NCI-H82 (cell line): ENCODE measurements around the gene OAS2.
"Not testable (repeated sequence)": the region's sequence is repeated elsewhere in the genome, so short reads cannot be mapped to it uniquely, and the experiment has no call there.

Experiments used
- DNase-seq: peaks from one replicate; lab custom pipeline; 2025; lab: John Stamatoyannopoulos, UW

Gene OAS2

GRCh38 chr12:112985642-112986290, 7.4 kb downstream of the OAS2 start:
- DNase-seq, result no peak

DNA sequence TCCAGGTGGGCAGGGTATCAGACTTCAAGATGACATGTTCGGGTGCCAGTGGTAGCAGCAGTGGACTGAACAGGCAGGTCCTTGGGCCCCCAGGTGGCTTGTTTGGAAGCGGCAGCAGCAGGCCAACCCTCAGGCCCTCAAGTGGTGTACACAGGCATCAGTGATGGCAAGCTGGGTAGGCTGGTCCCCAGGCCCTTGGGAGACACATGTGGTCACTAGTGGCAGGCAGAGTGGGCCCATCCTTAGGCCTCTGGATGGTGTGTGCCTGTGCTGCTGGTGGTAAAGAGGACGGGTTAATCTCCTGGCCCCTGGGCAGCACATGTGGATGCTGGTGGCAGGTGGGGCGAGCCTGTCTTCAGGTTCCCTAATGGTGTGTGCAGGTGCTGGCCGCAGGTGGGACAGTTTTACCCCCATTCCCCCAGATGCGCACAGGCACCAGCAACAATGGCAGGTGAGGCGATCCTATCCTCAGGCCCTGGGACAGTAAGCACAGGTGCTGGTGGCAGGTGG, 8.0 kb downstream of the OAS2 start:
- no peak for DNase-seq

DNA sequence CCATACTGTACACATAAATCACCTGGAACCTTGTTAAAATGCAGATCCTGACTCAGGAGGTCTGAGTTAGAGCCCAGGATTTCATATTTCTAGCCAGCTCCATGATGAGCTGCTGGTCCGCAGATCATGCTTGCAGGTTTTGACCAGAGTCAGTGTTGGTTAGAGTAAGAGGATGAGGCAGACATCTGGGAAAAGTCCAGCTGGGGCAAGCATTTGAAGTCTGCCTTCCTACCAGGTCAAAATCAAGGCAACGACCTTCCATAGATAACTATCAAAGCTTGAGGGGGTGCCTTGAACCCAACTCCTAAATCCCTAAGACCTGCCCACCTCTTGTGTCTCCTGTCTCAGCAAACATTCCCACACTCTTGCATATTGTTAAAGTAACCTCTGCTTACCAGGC, 9.2 kb downstream of the OAS2 start:
- DNase-seq, result no peak

- no peak for DNase-seq
These were observed 9.9 kb downstream of the OAS2 start for GRCh38 chr12:112988224-112988623.

- DNase-seq, result not testable (repeated sequence)
These were observed 10.6 kb downstream of the OAS2 start for GRCh38 chr12:112988823-112989385.

DNA sequence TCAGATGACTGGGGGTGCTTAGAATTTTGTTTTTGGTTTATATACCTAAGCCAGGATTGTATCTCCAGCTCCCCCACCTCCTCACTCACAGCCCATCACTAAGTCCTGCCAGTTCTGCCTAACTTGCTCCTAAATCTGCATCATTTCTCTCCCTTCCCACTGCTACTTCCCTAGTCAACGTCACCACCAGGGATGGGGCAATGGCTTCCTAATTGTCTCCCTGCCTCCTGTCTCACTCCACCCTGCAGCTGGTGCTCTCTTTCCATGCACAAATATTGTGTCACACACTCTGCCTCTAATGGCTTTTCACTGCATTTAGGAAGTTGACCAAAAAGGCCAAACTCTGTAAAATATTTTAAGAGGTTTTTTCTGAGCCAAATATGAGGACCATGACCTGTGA, 11.5 kb downstream of the OAS2 start:
- DNase-seq, result no peak

DNA sequence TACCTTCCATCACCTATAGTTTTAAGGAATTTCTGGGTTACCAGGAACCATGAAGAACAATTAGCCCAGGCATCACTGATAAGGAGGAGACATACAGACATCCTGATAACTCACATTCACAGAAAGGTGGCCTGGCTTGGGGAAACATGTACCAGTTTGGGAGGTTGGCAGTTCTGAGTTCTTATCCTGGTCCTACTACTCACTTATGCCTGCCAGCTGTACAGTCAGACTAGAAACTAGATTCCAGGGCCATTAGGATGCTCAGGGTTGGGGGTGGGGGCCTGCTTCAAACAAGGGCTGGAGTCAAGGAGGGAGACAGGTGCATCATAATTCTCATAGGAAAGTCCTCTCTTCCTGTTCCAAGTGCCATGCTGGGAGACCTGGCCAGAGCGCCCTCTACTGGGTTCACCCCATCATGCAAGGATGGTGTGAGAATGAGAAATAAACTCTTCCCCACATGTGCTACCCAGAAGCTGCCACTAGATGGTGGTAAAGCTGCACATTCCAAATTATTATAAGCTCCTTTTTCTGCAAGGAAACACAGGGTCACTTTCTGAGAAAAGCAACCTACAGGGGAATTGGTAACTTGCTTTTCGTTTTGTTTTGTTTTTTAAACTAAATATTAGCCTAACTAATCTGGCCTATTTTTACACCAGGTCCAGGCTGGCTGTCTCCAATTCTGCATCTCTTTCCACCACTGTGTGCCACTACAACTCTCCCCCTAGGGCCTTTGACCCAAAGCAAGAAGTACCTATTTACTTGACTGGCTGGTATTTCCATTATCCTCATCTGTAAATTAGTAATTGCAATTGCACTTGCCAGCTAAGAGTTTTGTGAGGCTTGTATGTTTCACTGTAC, 14.5 kb downstream of the OAS2 start:
- DNase-seq, result peak; percentile 66

DNA sequence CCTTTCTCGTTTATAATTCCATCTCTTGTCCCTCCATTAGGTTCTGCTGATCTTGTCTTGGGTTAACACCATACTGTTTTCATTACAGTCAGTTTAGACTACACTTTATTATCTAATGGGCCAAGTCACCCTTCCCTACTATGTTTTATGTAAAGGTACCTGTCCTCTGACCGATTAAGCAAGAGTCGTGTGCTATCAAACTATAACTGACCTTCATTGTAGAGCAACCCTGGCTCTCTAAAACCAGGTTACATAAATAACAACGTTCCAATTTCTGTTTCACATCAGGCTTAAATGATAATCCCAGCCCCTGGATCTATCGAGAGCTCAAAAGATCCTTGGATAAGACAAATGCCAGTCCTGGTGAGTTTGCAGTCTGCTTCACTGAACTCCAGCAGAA, 16.7 kb downstream of the OAS2 start:
- DNase-seq, result no peak

GRCh38 chr12:112996501-112996900, 18.2 kb downstream of the OAS2 start:
- no peak for DNase-seq

DNA sequence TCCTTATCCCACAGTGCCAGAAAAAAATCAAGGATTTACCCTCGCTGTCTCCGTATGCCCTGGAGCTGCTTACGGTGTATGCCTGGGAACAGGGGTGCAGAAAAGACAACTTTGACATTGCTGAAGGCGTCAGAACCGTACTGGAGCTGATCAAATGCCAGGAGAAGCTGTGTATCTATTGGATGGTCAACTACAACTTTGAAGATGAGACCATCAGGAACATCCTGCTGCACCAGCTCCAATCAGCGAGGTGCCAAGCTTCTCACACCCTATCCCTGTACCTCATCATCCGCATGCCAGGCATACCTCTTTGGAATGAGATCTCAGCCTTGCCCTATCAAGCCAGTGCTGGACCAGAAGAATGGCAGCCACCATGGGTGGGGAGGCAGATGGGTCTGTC, 19.2 kb downstream of the OAS2 start:
- no peak for DNase-seq

DNA sequence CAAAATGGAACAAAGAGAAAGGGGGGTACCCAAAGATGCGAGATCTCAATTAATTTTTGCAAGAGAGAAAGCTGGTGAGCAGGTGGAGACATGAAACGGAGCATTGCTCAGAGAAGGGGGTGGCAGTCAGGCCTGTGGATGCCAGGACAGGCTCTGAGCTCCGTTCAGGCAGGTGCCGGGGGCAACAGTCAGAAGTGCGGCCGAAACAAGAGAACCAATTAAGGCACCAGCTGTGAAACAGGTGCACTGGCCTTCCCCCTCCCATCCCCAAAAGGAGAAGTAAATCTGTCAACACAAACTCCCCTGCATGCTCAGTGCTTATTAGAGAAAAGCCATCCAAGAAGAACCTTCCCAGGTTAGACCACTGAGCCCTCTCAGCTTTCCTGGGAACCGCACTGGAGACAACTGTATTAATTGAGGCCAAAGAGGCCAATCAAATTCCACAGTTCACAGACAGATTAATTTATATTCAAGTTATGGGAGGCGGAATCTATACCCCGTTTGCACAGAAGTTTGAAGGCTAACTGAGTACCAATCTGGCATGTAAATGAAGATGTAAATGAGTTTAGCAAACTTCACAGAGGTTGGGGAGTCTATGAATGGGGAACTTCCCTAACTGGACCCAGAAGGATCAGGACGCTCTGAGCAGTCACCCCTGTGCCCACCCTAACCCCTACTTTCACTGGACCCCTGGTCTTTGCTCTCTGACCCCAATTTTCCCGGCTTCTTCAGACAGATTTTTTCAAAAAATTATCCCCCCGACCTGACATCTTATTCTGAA, 20.9 kb downstream of the OAS2 start:
- no peak for DNase-seq

- DNase-seq, result no peak
These were observed 22.1 kb downstream of the OAS2 start for GRCh38 chr12:113000433-113000832.

- peak; percentile 5 for DNase-seq
These were observed 23.8 kb downstream of the OAS2 start for GRCh38 chr12:113002155-113002554.

DNA sequence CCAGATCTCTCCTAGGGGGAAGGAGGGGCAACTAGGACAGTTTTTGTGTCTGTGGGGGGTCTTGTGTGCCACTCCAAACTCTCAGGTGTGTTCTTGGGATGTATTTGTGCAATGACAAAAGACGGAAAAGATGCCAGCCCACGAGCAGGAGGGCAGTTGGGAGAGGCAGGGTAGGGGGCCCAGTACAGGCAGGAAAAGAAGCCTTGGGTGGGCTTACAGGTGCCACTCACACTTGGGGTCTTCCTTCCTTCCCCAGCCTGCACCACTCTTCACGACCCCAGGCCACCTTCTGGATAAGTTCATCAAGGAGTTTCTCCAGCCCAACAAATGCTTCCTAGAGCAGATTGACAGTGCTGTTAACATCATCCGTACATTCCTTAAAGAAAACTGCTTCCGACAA, 24.4 kb downstream of the OAS2 start:
- DNase-seq, result no peak

DNA sequence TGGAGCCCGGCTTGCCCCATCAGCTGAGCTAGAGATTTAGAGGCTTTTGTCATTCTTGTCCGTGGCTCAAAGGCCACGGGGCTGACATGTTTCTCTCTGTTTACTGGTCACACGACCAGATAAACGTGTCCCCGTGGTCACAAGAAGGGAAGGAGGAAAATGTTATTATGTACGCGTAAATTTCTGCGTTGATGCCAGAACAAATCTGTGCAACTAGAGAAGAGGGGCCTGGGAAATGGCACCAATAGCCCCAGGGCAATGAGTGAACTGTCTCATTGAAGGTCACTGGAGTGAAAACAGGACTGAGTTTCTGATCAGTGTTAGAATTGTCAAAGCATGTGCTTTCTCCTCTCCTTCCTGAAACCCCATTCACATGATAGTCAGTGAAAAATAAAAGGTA, 25.3 kb downstream of the OAS2 start:
- DNase-seq, result no peak

GRCh38 chr12:113005762-113006161, 27.4 kb downstream of the OAS2 start:
- DNase-seq, result peak; percentile 39

GRCh38 chr12:113006206-113006605, 27.9 kb downstream of the OAS2 start:
- DNase-seq, result no peak

DNA sequence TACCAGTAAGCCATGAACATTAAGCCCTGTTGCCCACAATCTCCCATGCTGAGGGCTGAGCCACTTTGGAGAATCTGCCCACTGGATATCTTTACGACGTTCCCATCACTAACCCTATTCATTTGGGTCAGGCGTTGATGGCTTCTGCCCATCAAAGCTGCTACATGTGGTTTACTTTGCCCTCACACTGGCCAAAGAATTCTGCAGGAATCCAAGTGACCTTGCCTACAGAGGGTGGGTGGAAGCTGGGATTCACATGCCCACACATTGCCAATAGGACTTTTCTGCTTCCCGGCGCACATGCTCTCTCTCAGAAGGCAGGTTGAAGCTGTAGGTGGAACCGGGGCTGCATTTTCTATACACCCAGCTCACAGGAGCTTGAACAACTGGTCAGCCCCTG, 28.3 kb downstream of the OAS2 start:
- DNase-seq, result no peak

DNA sequence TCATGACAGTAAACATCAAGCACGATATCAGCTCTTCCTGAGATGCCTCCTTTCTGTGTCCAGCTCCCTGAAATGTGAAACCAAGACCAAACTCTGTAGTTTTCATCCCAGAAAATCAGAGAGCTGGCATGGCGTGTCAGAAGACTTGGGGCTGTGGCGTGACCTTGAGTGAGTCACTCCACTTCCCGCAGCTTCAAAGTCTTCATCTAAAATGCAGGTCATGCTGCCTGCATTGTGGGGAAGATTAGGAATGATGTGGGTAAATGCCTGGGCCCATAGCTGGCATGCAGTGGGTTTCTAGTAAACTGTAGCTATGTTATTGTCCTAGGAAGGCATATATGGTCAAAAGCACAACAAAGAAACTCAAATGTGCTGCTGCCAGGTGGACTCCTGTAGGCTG, 28.8 kb downstream of the OAS2 start:
- DNase-seq, result no peak

GRCh38 chr12:113010701-113011100, 32.4 kb downstream of the OAS2 start:
- no peak for DNase-seq

- DNase-seq, result no peak
These were observed 36.2 kb downstream of the OAS2 start for GRCh38 chr12:113014565-113014964.

DNA sequence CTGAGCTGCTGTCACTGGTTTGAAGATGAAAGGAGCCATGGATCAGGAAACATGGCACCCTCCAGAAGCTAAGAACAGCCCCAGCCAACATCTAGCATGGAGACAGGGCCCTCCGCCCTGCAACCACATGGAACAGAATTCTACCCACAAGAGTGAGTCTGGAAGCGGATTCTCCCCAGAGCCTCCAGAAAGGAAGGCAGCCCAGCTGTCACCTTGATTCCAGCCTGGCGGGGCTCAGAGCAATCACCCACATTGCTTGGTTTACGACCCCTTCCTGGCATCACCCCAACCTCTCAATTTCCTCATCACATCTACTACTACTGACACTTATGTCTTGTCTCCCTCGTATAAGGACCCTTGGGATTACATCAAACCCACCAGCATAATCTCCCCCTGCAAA, 38.5 kb downstream of the OAS2 start:
- DNase-seq, result peak; percentile 20
